HG03066 (cell line): Measurements from ENCODE around the gene EBP.
"Not testable (repeated sequence)": the region's sequence is repeated elsewhere in the genome, so short reads cannot be mapped to it uniquely, and the experiment has no call there.

ENCODE experiments used
- ATAC-seq: cut with Tn5 transposase; IDR thresholded peaks from one replicate; pipeline ENCODE4 v1.9.1; 2021; ENCODE audit warnings: low read depth; ENCODE audit not compliant: unreplicated experiment

The EBP gene

GRCh38 chrX:48520976-48521352, 644 bp upstream of the EBP start:
- no peak for ATAC-seq

GRCh38 chrX:48522291-48522690, 683 bp downstream of the EBP start:
- ATAC-seq: no peak

GRCh38 chrX:48523682-48524081, 2.1 kb downstream of the EBP start:
- ATAC-seq: no peak

- ATAC-seq: not testable (repeated sequence)
These were observed 4.2 kb downstream of the EBP start for GRCh38 chrX:48525853-48526252.

- ATAC-seq: no peak
These were observed 9.1 kb downstream of the EBP start for GRCh38 chrX:48530736-48531135.

GRCh38 chrX:48531358-48531959, 9.9 kb downstream of the EBP start:
- no peak for ATAC-seq

- no peak for ATAC-seq
These were observed 10.6 kb downstream of the EBP start for GRCh38 chrX:48532161-48532560.

GRCh38 chrX:48533165-48533564, 11.6 kb downstream of the EBP start:
- no peak for ATAC-seq

GRCh38 chrX:48538641-48539344, 17.2 kb downstream of the EBP start:
- ATAC-seq: no peak

- ATAC-seq: peak; percentile 70
These were observed 17.9 kb downstream of the EBP start, which contains the start of gene TBC1D25 for GRCh38 chrX:48539345-48540027. Gene TBC1D25 (plus strand): TSS chrX:48539714. CDS start chrX:48539798, 84 bp downstream.

GRCh38 chrX:48540028-48540375, 18.4 kb downstream of the EBP start:
- peak; percentile 22 for ATAC-seq

GRCh38 chrX:48540480-48540879, 18.9 kb downstream of the EBP start:
- no peak for ATAC-seq

GRCh38 chrX:48541140-48541814, 19.7 kb downstream of the EBP start:
- ATAC-seq: no peak

GRCh38 chrX:48548871-48549270, 27.3 kb downstream of the EBP start:
- no peak for ATAC-seq

GRCh38 chrX:48555731-48556325, 34.2 kb downstream of the EBP start:
- ATAC-seq: not testable (repeated sequence)

- no peak for ATAC-seq
These were observed 36.7 kb downstream of the EBP start for GRCh38 chrX:48558271-48558670.

GRCh38 chrX:48559636-48560035, 38.0 kb downstream of the EBP start:
- ATAC-seq: no peak

GRCh38 chrX:48560056-48560455, 38.4 kb downstream of the EBP start:
- ATAC-seq: no peak

- ATAC-seq: no peak
These were observed 39.1 kb downstream of the EBP start for GRCh38 chrX:48560681-48561080.

- ATAC-seq: no peak
These were observed 48.4 kb downstream of the EBP start for GRCh38 chrX:48569958-48570357.

- ATAC-seq: no peak
These were observed 52.2 kb downstream of the EBP start for GRCh38 chrX:48573690-48574269.
